Activated T-cell treated with anti-CD3 and anti-CD28 coated beads, Interleukin-2, amount 50 U/mL, for 72 hours (primary cell): ENCODE data around the gene MYH10. TPM values are rescaled to one million over a fixed set of nuclear protein-coding genes. Genes with fewer than 3 reads are reported as not detected.

Experiments used
- ATAC-seq, 2 donors: fragments of 150-1000 bp; cut with Tn5 transposase; replicated peaks in 1 of 2; 2 replicates each; pipeline ENCODE4 v1.10.0; 2021; ENCODE audit warnings: moderate library complexity in 2 of 2, mild to moderate bottlenecking in 1 of 2
- DNase-seq, 2 donors: peaks; one replicate each; pipeline ENCODE4 v3.0.0; 2021 to 2022; ENCODE audit warnings: mixed read lengths in 1 of 2
- H3K27ac Mint-ChIP-seq: one replicate; pipeline ENCODE4 v1.8.0; 2022; ENCODE audit warnings: mild to moderate bottlenecking, moderate library complexity, mixed read lengths
- H3K27me3 Mint-ChIP-seq: one replicate; pipeline ENCODE4 v1.8.0; 2022; ENCODE audit warnings: low read depth, mixed read lengths
- H3K36me3 Mint-ChIP-seq, 2 donors: one replicate each; pipeline ENCODE4 v1.8.0; 2022; ENCODE audit warnings: mixed read lengths in 2 of 2, mild to moderate bottlenecking in 1 of 2; ENCODE audit not compliant: insufficient read depth in 2 of 2
- H3K4me1 Mint-ChIP-seq: one replicate; pipeline ENCODE4 v1.8.0; 2022; ENCODE audit warnings: low read depth, mixed read lengths
- H3K4me3 Mint-ChIP-seq, 2 donors: one replicate each; pipeline ENCODE4 v1.8.0; 2022; ENCODE audit warnings: mild to moderate bottlenecking in 2 of 2, mixed read lengths in 2 of 2, moderate library complexity in 2 of 2
- H3K9me3 Mint-ChIP-seq, 2 donors: one replicate each; pipeline ENCODE4 v1.8.0; 2022; ENCODE audit warnings: mixed read lengths in 2 of 2
- total RNA-seq, 2 donors: library from RNA; stranded (reverse); gene quantifications; one replicate each; pipeline ENCODE4 v1.2.3, GENCODE V29; 2022

MYH10 gene
- total RNA-seq, 2 donors from 2014 or later: 7.6 to 23.7 TPM

- peaks cover 9% of the 10 kb centered on the region for H3K27me3 Mint-ChIP-seq
- H3K27ac Mint-ChIP-seq: no peak overlapping the region
- H3K4me3 Mint-ChIP-seq: no peak overlapping the region
- no peaks in the 10 kb centered on the region for H3K36me3 Mint-ChIP-seq
- H3K4me1 Mint-ChIP-seq: no peaks in the 10 kb centered on the region
- ATAC-seq (no peak), DNase-seq (no peak)
- no peaks in the 10 kb centered on the region for H3K9me3 Mint-ChIP-seq
Observed at GRCh38 chr17:8426094-8426720, 204.3 kb downstream of the MYH10 start.

Other genes with a start within 250 kb of the MYH10 start
- 1,000 to 10,000 TPM; 3,459 to 3,692 TPM for gene RPL26, start 247.5 kb downstream of the MYH10 start, total RNA-seq
- under 1 TPM; 0.07 to 0.19 TPM for gene RNF222, start 232.9 kb downstream of the MYH10 start, total RNA-seq
- 10 to 100 TPM; 65.1 to 74.2 TPM for gene NDEL1, start 194.8 kb downstream of the MYH10 start, total RNA-seq
- 1 to 10 TPM in 1 of 2 donors, under 1 TPM in 1; 0.42 to 1.3 TPM for gene CCDC42, start 114.1 kb upstream of the MYH10 start, total RNA-seq
- not detected for gene SPDYE4, start 127.8 kb upstream of the MYH10 start, total RNA-seq
- gene MFSD6L, start 168.6 kb upstream of the MYH10 start, total RNA-seq: under 1 TPM; 0.10 to 0.14 TPM
- 1 to 10 TPM in 1 of 2 donors, under 1 TPM in 1; 0.99 to 2.6 TPM for gene PIK3R6, start 236.9 kb upstream of the MYH10 start, total RNA-seq